Right lobe of liver (tissue), 6 donors: ENCODE measurements around the gene MUC4. TPM values are rescaled to one million over a fixed set of nuclear protein-coding genes. Genes with fewer than 3 reads are reported as not detected.
A peak's percentile ranks its signal among the peaks of the same experiment; 100 is the strongest.

Source experiments
- ATAC-seq, 4 donors: fragments of 200-7000 bp; cut with Tn5 transposase; one replicate each; pipeline ENCODE4 v1.9.1; 2020; ENCODE audit warnings: mild to moderate bottlenecking in 4 of 4, moderate library complexity in 4 of 4
- DNase-seq, 3 donors: peaks; one replicate each; pipeline ENCODE4 v3.0.0-alpha.2; 2020
- H3K27ac ChIP-seq, 3 donors: fragments of 200-600 bp; one replicate each; pipeline ENCODE4 v1.8.0; 2022
- H3K27me3 ChIP-seq, 2 donors: fragments of 200-600 bp; one replicate each; pipeline ENCODE4 v1.8.0; 2022
- H3K36me3 ChIP-seq, 4 donors: fragments of 200-600 bp; sonication (generic) in 1 of 4; one replicate each; pipeline versions ENCODE4 v1.5.1 to v1.8.0; 2017 to 2022; ENCODE audit warnings: control low read depth in 1 of 4
- H3K4me1 ChIP-seq, 4 donors: fragments of 200-600 bp; sonication (generic) in 1 of 4; one replicate each; pipeline versions ENCODE4 v1.5.1 to v1.8.0; 2017 to 2022; ENCODE audit warnings: control low read depth in 1 of 4
- H3K4me3 ChIP-seq, 3 donors: fragments of 200-600 bp; one replicate each; pipeline ENCODE4 v1.8.0; 2022
- H3K9me3 ChIP-seq, 4 donors: fragments of 200-600 bp; sonication (generic) in 1 of 4; one replicate each; pipeline versions ENCODE4 v1.5.1 to v1.8.0; 2017 to 2022; ENCODE audit warnings: control low read depth in 1 of 4
- CTCF ChIP-seq, 4 donors: fragments of 200-600 bp in 3 of 4; fragments of 450-650 bp in 1 of 4; IDR thresholded peaks; one replicate each; pipeline versions ENCODE4 v1.5.1 to v1.8.0; 2016 to 2022; ENCODE audit warnings: antibody characterized with exemption in 4 of 4, mild to moderate bottlenecking in 2 of 4
- POLR2A ChIP-seq: fragments of 450-650 bp; IDR thresholded peaks from one replicate; pipeline ENCODE4 v1.6.1; 2017; ENCODE audit warnings: antibody characterized with exemption, mild to moderate bottlenecking
- WGBS: methylation state at CpG from one replicate; pipeline ENCODE4 v1.1.6; 2018; ENCODE audit warnings: low coverage, low lambda C conversion rate; ENCODE audit not compliant: insufficient coverage; ENCODE audit errors: missing lambda C conversion rate; 5-methylcytosine and 5-hydroxymethylcytosine counted together
- intact Hi-C, 2 donors: fragments of 100-400 bp; cut with DNase I; formaldehyde crosslinking; loops; one replicate each; pipeline versions ENCODE4 v1.11.2 to v1.14.1; 2022
- total RNA-seq, 6 experiments: library from RNA; depleted of rRNA in 2 of 6; stranded (reverse); fragments of >200 nt in 2 of 6; fragmentation: NEBNext Ultra II Directional in 3 of 6; extraction: Animal tissue kit (Norgen Biotek cat#: 25700) in 3 of 6; gene quantifications; one replicate each; pipeline versions ENCODE4 v1.1.0 to v1.2.4, GENCODE V29; 2016 to 2023
- donor health status: DM: no; HTN: yes; CAD: no.
- donor health status: DM: no; HTN: no; CAD: no.
- donor health status: DM: no; HTN: no; CAD: no.
- donor health status: DM: no; HTN: yes; CAD: no.
- donor health status: DM: no; HTN: yes; CAD: no.

The MUC4 gene
- total RNA-seq, 6 experiments from 2014 or later, result 0.07 to 0.20 TPM; not detected in 4

- intact Hi-C loops, result no loop called here
- H3K27ac ChIP-seq, result peak overlapping the region in 1 of 3 donors; percentile 59
- DNase-seq, result no peak
These were observed 11.6 kb upstream of the MUC4 start for GRCh38 chr3:195823280-195823679.

GRCh38 chr3:195822131-195822696 lies 10.5 kb upstream of the MUC4 start:
- no peak for TF ChIP-seq CTCF (IDR thresholded peaks at IDR 0.05)
- no peak for TF ChIP-seq POLR2A
- intact Hi-C loops, result no loop called here
- H3K4me1 ChIP-seq, result peaks cover 0 to 5% (median 0%) of the 10 kb centered on the region in 4 donors
- H3K9me3 ChIP-seq, result no peaks in the 10 kb centered on the region
- H3K4me3 ChIP-seq, result no peak overlapping the region
- ATAC-seq (no peak), DNase-seq (no peak)
- 69% methylated on average over 16 of the region's 16 CpGs for WGBS
- no peaks in the 10 kb centered on the region for H3K36me3 ChIP-seq
- no peaks in the 10 kb centered on the region for H3K27me3 ChIP-seq
- no peak overlapping the region for H3K27ac ChIP-seq

More at GRCh38 chr3:195823280-195823679, 11.6 kb upstream of the MUC4 start:
- 48% methylated on average over 7 of the region's 10 CpGs for WGBS
- no peaks in the 10 kb centered on the region for H3K36me3 ChIP-seq
- no peaks in the 10 kb centered on the region for H3K9me3 ChIP-seq
- H3K4me3 ChIP-seq, result no peak overlapping the region
- H3K4me1 ChIP-seq, result peaks cover 0 to 5% (median 0%) of the 10 kb centered on the region in 4 donors
- no peak for TF ChIP-seq POLR2A
- no peak for TF ChIP-seq CTCF (IDR thresholded peaks at IDR 0.05)
- ATAC-seq, result no peak
- H3K27me3 ChIP-seq, result no peaks in the 10 kb centered on the region

GRCh38 chr3:195821403-195822130 lies 9.8 kb upstream of the MUC4 start:
- intact Hi-C loops, result no loop called here
- H3K27me3 ChIP-seq, result no peaks in the 10 kb centered on the region
- peaks cover 0 to 5% (median 0%) of the 10 kb centered on the region in 4 donors for H3K4me1 ChIP-seq
- H3K27ac ChIP-seq, result no peak overlapping the region
- ATAC-seq (no peak), DNase-seq (peak in 1 of 3 donors; percentile 32)
- no peaks in the 10 kb centered on the region for H3K36me3 ChIP-seq
- WGBS, result 70% methylated on average over 14 of the region's 21 CpGs
- no peak overlapping the region for H3K4me3 ChIP-seq
- TF ChIP-seq POLR2A, result no peak
- TF ChIP-seq CTCF (IDR thresholded peaks at IDR 0.05), result no peak
- no peaks in the 10 kb centered on the region for H3K9me3 ChIP-seq

- 40% methylated on average over 1 of the region's 5 CpGs for WGBS
- TF ChIP-seq POLR2A (no peak), CTCF (IDR thresholded peaks at IDR 0.05) (no peak)
- Histone ChIP-seq H3K27me3 (no peaks in the 10 kb centered on the region), H3K27ac (no peak overlapping the region), H3K9me3 (no peaks in the 10 kb centered on the region), H3K4me3 (no peak overlapping the region), H3K36me3 (no peaks in the 10 kb centered on the region), H3K4me1 (peaks cover 0 to 5% (median 0%) of the 10 kb centered on the region in 4 donors)
- intact Hi-C loops, result no loop called here
- no peak for ATAC-seq
- DNase-seq, result peak in 1 of 3 donors; percentile 21
These were observed 9.2 kb upstream of the MUC4 start for GRCh38 chr3:195820901-195821300.
